Mesendoderm (in vitro differentiated cells): ENCODE data around the gene NEK8.

ENCODE experiments used
- DNase-seq: peaks from one replicate; pipeline ENCODE4 v3.0.0; 2013
- H2AK5ac ChIP-seq: 2 replicates; pipeline ENCODE4 v1.6.1; 2013; ENCODE audit warnings: low read length, inconsistent platforms
- H2BK120ac ChIP-seq: 2 replicates; pipeline ENCODE4 v1.6.1; 2013; ENCODE audit warnings: low read depth, mild to moderate bottlenecking, low read length, moderate library complexity, mixed read lengths
- H2BK15ac ChIP-seq: replicated peaks from 2 replicates; pipeline ENCODE4 v1.6.1; 2013; ENCODE audit warnings: low read depth, mild to moderate bottlenecking, moderate library complexity
- H2BK5ac ChIP-seq: 2 replicates; pipeline ENCODE4 v1.6.1; 2013; ENCODE audit warnings: low read length, inconsistent platforms
- H3K18ac ChIP-seq: 2 replicates; pipeline ENCODE4 v1.6.1; 2013; ENCODE audit warnings: mild to moderate bottlenecking, low read length, mixed read lengths
- H3K23ac ChIP-seq: one replicate; pipeline ENCODE4 v1.6.1; 2013; ENCODE audit warnings: low read length
- H3K27ac ChIP-seq: 2 replicates; pipeline ENCODE4 v1.5.1; 2013; ENCODE audit warnings: low read depth, mild to moderate bottlenecking, inconsistent platforms, low read length, moderate library complexity
- H3K27me3 ChIP-seq: 2 replicates; pipeline ENCODE4 v1.6.1; 2013; ENCODE audit warnings: low read length, control low read depth, mild to moderate bottlenecking, inconsistent platforms; ENCODE audit not compliant: insufficient read depth, poor library complexity
- H3K36me3 ChIP-seq: 2 replicates; pipeline ENCODE4 v1.6.1; 2013; ENCODE audit warnings: low read length, inconsistent platforms; ENCODE audit not compliant: control insufficient read depth, insufficient read depth
- H3K4ac ChIP-seq: one replicate; pipeline ENCODE4 v1.6.1; 2013; ENCODE audit warnings: low read depth, mild to moderate bottlenecking, low read length, moderate library complexity
- H3K4me1 ChIP-seq: 2 replicates; pipeline ENCODE4 v1.6.1; 2013; ENCODE audit warnings: low read depth, low read length, inconsistent platforms; ENCODE audit not compliant: control insufficient read depth
- H3K4me2 ChIP-seq: 2 replicates; pipeline ENCODE4 v1.6.1; 2013; ENCODE audit warnings: low read length
- H3K4me3 ChIP-seq: 2 replicates; pipeline ENCODE4 v1.5.1; 2013; ENCODE audit warnings: mild to moderate bottlenecking, low read length
- H3K56ac ChIP-seq: one replicate; pipeline ENCODE4 v1.6.1; 2013; ENCODE audit warnings: low read length
- H3K79me1 ChIP-seq: 2 replicates; pipeline ENCODE4 v1.6.1; 2013; ENCODE audit warnings: low read length, inconsistent platforms
- H3K79me2 ChIP-seq: 2 replicates; pipeline ENCODE4 v1.6.1; 2013; ENCODE audit warnings: mild to moderate bottlenecking, low read length; ENCODE audit not compliant: control insufficient read depth, insufficient read depth
- H3K9ac ChIP-seq: 2 replicates; pipeline ENCODE4 v1.6.1; 2013; ENCODE audit warnings: low read length, inconsistent platforms
- H4K5ac ChIP-seq: one replicate; pipeline ENCODE4 v1.6.1; 2013; ENCODE audit warnings: low read length
- H4K8ac ChIP-seq: one replicate; pipeline ENCODE4 v1.6.1; 2013; ENCODE audit warnings: low read depth, mild to moderate bottlenecking, control low read depth, low read length, moderate library complexity
- WGBS: extraction: QIAGEN DNeasy Blood & Tissue Kit; methylation state at CpG from one replicate; pipeline ENCODE4 v1.1.7; 2013; ENCODE audit warnings: low lambda C conversion rate, missing lambda C conversion rate; ENCODE audit not compliant: insufficient coverage; ENCODE audit errors: extremely low coverage; 5-methylcytosine and 5-hydroxymethylcytosine counted together

The NEK8 gene

GRCh38 chr17:28700830-28701492, 27.6 kb upstream of the NEK8 start:
- Histone ChIP-seq H3K4me1 (no peaks in the 10 kb centered on the region), H3K27me3 (no peaks in the 10 kb centered on the region), H3K4me3 (no peak overlapping the region), H3K79me1 (no peaks in the 10 kb centered on the region), H2BK15ac (no peak overlapping the region), H3K79me2 (no peaks in the 10 kb centered on the region), H3K23ac (no peak overlapping the region), H3K36me3 (peaks cover 37% of the 10 kb centered on the region), H2BK120ac (no peak overlapping the region), H2AK5ac (no peak overlapping the region), H3K9ac (no peak overlapping the region), H4K5ac (no peak overlapping the region), H3K4me2 (no peak overlapping the region), H3K56ac (no peak overlapping the region), H3K18ac (no peak overlapping the region), H4K8ac (no peak overlapping the region), H2BK5ac (no peak overlapping the region), H3K27ac (no peak overlapping the region), H3K4ac (no peak overlapping the region)
- DNase-seq = no peak
- no CpG with 5 or more reads among the region's 10 CpGs for WGBS

- H3K79me2 ChIP-seq = no peaks in the 10 kb centered on the region
- H2BK120ac ChIP-seq = no peak overlapping the region
- no peak overlapping the region for H2BK15ac ChIP-seq
- no CpG with 5 or more reads among the region's 10 CpGs for WGBS
- no peak overlapping the region for H4K8ac ChIP-seq
- peaks cover 32% of the 10 kb centered on the region for H3K36me3 ChIP-seq
- H3K27ac ChIP-seq = no peak overlapping the region
- no peak overlapping the region for H2BK5ac ChIP-seq
- no peak overlapping the region for H2AK5ac ChIP-seq
- no peak overlapping the region for H3K4ac ChIP-seq
- DNase-seq = no peak
- no peak overlapping the region for H3K9ac ChIP-seq
- no peaks in the 10 kb centered on the region for H3K27me3 ChIP-seq
- no peak overlapping the region for H3K4me3 ChIP-seq
- H4K5ac ChIP-seq = no peak overlapping the region
- H3K79me1 ChIP-seq = no peaks in the 10 kb centered on the region
- no peak overlapping the region for H3K23ac ChIP-seq
- no peaks in the 10 kb centered on the region for H3K4me1 ChIP-seq
- H3K18ac ChIP-seq = no peak overlapping the region
- H3K4me2 ChIP-seq = no peak overlapping the region
- no peak overlapping the region for H3K56ac ChIP-seq
These were observed 26.4 kb upstream of the NEK8 start for GRCh38 chr17:28702026-28702751.

- Histone ChIP-seq H3K9ac (no peak overlapping the region), H3K27me3 (no peaks in the 10 kb centered on the region), H3K27ac (no peak overlapping the region), H3K56ac (no peak overlapping the region), H3K79me2 (no peaks in the 10 kb centered on the region), H3K4me2 (no peak overlapping the region), H3K4ac (no peak overlapping the region), H2AK5ac (no peak overlapping the region), H4K5ac (no peak overlapping the region), H3K4me1 (no peaks in the 10 kb centered on the region), H2BK120ac (no peak overlapping the region), H2BK15ac (no peak overlapping the region), H3K23ac (no peak overlapping the region), H3K4me3 (no peak overlapping the region), H3K36me3 (peaks cover 30% of the 10 kb centered on the region), H3K18ac (no peak overlapping the region), H3K79me1 (no peaks in the 10 kb centered on the region), H2BK5ac (no peak overlapping the region), H4K8ac (no peak overlapping the region)
- DNase-seq = no peak
- no CpG with 5 or more reads among the region's 3 CpGs for WGBS
These were observed 25.8 kb upstream of the NEK8 start for GRCh38 chr17:28702752-28703150.

- Histone ChIP-seq H3K4me3 (no peak overlapping the region), H3K27me3 (no peaks in the 10 kb centered on the region), H2BK5ac (no peak overlapping the region), H4K8ac (no peak overlapping the region), H4K5ac (no peak overlapping the region), H3K4me1 (no peaks in the 10 kb centered on the region), H3K36me3 (peaks cover 24% of the 10 kb centered on the region), H3K18ac (no peak overlapping the region), H3K27ac (no peak overlapping the region), H3K79me2 (no peaks in the 10 kb centered on the region), H3K56ac (no peak overlapping the region), H2BK120ac (no peak overlapping the region), H3K23ac (no peak overlapping the region), H3K4me2 (no peak overlapping the region), H3K4ac (no peak overlapping the region), H2AK5ac (no peak overlapping the region), H3K9ac (no peak overlapping the region), H2BK15ac (no peak overlapping the region), H3K79me1 (no peaks in the 10 kb centered on the region)
- WGBS = no CpG with 5 or more reads among the region's 16 CpGs
- DNase-seq = no peak
These were observed 24.9 kb upstream of the NEK8 start for GRCh38 chr17:28703552-28704218.

GRCh38 chr17:28704219-28704858, 24.2 kb upstream of the NEK8 start:
- no peak overlapping the region for H3K18ac ChIP-seq
- peaks cover 17% of the 10 kb centered on the region for H3K36me3 ChIP-seq
- no peak overlapping the region for H3K56ac ChIP-seq
- H2BK5ac ChIP-seq = no peak overlapping the region
- no peaks in the 10 kb centered on the region for H3K79me1 ChIP-seq
- no peak overlapping the region for H4K8ac ChIP-seq
- H2BK120ac ChIP-seq = no peak overlapping the region
- no peak overlapping the region for H3K27ac ChIP-seq
- no peak overlapping the region for H3K4me3 ChIP-seq
- no peak for DNase-seq
- H3K9ac ChIP-seq = no peak overlapping the region
- no peak overlapping the region for H3K4me2 ChIP-seq
- H3K23ac ChIP-seq = no peak overlapping the region
- no peaks in the 10 kb centered on the region for H3K4me1 ChIP-seq
- no peak overlapping the region for H2AK5ac ChIP-seq
- no peak overlapping the region for H4K5ac ChIP-seq
- no peak overlapping the region for H3K4ac ChIP-seq
- H3K79me2 ChIP-seq = no peaks in the 10 kb centered on the region
- no peak overlapping the region for H2BK15ac ChIP-seq
- WGBS = no CpG with 5 or more reads among the region's 14 CpGs
- no peaks in the 10 kb centered on the region for H3K27me3 ChIP-seq
